PC-3 (cell line): Measurements from ENCODE around the gene FIP1L1.

Source experiments
- EZH2 ChIP-seq: fragments of 300-600 bp; sonication (generic); IDR thresholded peaks from one replicate; pipeline ENCODE4 v1.6.1; 2017; ENCODE audit warnings: antibody characterized with exemption, mild to moderate bottlenecking, low read length; ENCODE audit not compliant: unreplicated experiment
- TF ChIP-seq, protein P1 (sequence below): fragments of 300-600 bp; sonication (generic); conservative IDR thresholded peaks from 2 replicates; pipeline ENCODE4 v1.5.1; 2017; ENCODE audit warnings: antibody characterized with exemption, low read depth, mild to moderate bottlenecking, low read length

DNA sequence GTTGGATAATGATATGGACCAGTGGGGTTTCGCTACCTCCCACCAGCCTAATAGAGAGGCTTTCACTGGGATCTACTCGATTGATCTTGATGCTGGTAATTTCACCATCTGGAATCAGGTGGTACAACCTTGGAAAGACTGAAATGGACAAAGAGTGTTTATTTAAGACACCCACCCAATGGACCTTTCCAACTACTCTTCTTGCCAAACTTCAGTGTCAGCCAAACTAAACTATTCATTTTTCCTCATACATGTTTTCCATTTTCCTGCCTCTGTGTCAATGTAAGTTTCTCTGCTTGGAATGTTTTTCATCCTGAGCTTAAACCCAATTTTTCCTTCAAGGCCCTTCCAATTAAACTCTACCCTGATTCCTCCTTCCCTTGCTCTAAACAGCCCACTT, 121.3 kb downstream of the FIP1L1 start:
- TF ChIP-seq, protein P1, sequence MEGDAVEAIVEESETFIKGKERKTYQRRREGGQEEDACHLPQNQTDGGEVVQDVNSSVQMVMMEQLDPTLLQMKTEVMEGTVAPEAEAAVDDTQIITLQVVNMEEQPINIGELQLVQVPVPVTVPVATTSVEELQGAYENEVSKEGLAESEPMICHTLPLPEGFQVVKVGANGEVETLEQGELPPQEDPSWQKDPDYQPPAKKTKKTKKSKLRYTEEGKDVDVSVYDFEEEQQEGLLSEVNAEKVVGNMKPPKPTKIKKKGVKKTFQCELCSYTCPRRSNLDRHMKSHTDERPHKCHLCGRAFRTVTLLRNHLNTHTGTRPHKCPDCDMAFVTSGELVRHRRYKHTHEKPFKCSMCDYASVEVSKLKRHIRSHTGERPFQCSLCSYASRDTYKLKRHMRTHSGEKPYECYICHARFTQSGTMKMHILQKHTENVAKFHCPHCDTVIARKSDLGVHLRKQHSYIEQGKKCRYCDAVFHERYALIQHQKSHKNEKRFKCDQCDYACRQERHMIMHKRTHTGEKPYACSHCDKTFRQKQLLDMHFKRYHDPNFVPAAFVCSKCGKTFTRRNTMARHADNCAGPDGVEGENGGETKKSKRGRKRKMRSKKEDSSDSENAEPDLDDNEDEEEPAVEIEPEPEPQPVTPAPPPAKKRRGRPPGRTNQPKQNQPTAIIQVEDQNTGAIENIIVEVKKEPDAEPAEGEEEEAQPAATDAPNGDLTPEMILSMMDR: no peak
- no peak for TF ChIP-seq EZH2
